IPS-11a (cell line): Measurements from ENCODE around the gene CEACAM16.
"Not testable (repeated sequence)": the region's sequence is repeated elsewhere in the genome, so short reads cannot be mapped to it uniquely, and the experiment has no call there.

Experiments used
- H3K4me3 ChIP-seq: one replicate; pipeline ENCODE4 v1.5.1; 2013; ENCODE audit warnings: low read depth, low read length, control low read depth

The CEACAM16 gene

DNA sequence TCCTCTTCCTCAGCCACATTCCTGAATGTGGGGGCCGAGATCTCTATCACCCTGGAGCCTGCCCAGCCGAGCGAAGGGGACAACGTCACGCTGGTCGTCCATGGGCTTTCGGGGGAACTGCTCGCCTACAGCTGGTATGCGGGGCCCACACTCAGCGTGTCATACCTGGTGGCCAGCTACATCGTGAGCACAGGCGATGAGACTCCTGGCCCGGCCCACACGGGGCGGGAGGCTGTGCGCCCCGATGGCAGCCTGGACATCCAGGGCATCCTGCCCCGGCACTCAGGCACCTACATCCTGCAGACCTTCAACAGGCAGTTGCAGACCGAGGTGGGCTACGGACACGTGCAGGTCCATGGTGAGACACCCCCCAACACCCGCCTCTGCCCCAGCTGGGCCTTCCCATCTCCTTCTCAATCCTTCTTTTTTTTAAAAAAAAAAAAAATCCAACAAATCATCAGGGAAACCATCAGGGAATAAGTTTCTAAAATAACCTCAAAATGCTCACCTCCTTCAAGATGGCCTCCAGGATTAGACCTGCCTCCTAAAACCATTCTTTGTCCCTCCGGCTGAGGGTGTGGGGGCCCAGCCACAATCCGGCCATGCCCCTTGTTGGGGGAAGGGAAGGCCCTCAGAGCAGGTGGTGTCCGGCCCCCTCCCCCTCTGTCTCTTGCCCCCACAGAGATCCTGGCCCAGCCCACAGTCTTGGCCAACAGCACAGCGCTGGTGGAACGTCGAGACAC lies 4.6 kb downstream of the CEACAM16 start:
- H3K4me3 ChIP-seq, result no peak overlapping the region

- H3K4me3 ChIP-seq, result no peak overlapping the region
Measured at GRCh38 chr19:44704982-44705381, 6.0 kb downstream of the CEACAM16 start.

DNA sequence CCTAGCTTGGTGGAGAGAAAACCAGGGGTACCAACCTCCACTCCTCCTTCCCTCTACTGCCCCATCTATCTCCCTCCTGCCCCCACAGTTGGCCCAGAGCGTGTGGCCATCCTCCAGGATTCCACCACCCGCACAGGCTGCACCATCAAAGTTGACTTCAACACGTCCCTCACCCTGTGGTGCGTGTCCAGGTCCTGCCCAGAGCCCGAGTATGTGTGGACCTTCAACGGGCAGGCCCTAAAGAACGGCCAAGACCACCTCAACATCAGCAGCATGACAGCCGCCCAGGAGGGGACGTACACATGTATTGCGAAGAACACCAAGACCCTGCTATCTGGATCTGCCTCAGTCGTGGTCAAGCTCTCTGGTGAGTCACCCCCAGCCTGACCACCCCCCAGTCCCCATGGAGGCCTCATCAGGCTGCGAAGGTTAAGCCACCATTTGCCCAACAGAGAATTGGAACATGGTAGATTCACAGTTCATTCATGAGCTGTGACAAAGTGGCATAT lies 6.6 kb downstream of the CEACAM16 start:
- no peak overlapping the region for H3K4me3 ChIP-seq

DNA sequence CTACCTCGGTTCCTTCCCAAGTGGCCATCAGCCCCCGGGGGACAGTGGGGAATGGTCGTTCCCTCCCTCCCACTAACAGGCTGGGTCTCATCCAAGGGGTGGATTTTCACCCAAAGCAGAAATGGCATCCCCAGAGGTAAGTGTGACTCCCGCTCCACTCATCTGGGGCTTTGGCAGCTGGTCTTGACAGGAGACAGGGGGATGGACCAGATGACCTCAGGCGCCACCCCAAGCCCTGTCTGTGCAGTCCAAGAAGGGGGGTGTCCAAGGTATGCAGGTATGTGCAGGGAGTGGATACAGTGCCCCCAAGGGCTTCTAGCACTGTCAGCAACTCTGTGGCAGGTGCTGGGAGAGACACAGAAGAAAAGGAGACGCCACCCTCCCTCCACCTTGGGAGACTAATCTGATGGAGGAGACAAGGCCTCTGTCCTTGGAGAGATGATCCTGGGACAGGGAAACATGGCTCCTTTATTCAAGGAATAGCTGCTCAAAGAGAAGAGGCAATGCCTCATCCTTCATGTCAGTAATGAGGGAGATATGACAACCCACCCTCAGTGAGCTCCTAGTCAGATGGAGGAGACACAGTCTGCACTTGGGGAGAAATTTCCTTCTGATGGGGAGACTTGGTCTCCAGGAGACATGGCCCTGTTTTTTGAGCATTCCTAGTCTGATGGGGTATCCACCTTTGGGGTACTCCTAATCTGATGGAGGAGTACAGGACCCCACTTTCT lies 7.7 kb downstream of the CEACAM16 start:
- no peak overlapping the region for H3K4me3 ChIP-seq

- no peak overlapping the region for H3K4me3 ChIP-seq
Measured at GRCh38 chr19:44707794-44708193, 8.8 kb downstream of the CEACAM16 start.

- no peak overlapping the region for H3K4me3 ChIP-seq
Measured at GRCh38 chr19:44708940-44709339, 10.0 kb downstream of the CEACAM16 start.

- H3K4me3 ChIP-seq, result not testable (repeated sequence)
Measured at GRCh38 chr19:44709434-44710266, 10.7 kb downstream of the CEACAM16 start.

DNA sequence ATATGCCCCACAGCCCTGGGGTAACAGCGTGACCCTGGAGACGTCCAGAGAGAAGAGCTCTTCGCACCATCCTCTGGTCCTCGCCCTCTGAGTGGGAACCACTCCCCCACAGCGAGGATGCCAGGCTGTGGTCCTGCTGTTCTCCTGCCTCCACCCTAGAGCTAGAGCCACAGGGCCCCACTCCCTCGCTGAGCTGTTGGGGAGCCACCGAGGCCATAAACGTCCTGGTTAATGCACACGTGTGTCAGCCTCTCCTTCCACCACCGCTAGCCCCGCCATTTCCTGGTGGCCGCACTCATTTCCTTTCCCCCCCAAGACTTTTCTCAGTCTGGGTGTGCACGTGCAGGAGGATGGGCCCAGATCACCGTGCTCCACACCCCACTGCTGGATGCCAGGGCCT lies 11.5 kb downstream of the CEACAM16 start:
- H3K4me3 ChIP-seq, result no peak overlapping the region

GRCh38 chr19:44712864-44713515 lies 14.0 kb downstream of the CEACAM16 start:
- no peak overlapping the region for H3K4me3 ChIP-seq

- H3K4me3 ChIP-seq, result no peak overlapping the region
Measured at GRCh38 chr19:44714597-44715169, 15.7 kb downstream of the CEACAM16 start.

DNA sequence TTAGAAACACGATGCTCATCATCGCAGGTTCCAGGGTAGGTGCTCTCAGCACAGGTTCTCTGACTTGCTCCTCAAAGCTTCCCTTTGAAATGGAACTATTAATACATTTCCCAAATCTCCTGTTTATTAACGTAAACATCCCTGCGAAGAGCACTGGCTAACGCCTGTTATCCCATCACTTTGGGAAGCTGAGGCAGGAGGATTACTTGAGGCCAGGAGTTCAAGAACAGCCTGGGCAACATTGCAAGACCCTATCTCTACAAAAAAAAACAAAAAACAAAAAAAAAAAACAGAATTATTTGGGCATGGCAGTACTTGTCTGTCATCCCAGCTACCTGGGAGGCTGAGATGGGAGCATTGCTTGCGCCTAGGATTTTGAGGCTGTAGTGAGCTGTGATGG lies 18.7 kb downstream of the CEACAM16 start:
- no peak overlapping the region for H3K4me3 ChIP-seq

DNA sequence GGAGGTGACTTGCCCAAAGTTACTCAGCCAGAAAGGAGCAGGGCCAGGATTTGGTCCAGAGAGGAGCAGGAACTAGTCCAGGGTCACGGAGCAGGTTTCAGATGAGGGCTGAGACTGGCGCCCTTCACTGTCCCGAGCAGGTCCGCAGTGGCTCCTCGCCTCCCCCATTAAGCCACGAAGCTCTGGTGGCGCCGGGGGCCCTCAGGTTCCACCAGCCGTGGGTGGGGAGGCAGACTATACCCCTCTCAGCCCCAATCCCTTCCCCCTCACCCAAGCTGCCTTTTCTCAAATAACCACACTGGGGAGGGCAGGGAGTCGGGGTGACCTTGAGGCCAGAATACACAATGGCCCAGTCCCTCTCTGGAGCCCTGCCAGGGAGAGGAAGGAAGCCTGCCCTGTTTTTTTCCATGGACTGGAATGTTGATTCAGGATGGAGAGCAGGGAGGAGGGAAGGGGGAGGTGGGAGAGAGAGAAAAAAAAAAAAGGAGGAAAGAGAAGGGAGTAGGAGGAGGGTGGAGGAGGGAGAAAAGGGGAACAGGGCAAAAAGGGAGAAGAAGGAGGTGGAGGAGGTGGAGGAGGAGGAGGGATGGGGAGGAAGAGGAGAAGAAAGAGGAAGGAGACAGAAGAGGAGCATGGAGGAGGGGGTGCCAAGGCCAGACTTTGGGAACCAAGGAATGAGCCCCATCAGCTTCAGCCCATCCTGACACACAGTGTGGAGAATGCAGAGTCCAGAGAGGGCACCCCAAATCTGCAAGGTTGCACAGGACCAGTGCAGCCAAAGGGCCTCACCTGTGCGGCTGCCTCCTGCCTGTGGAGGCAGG lies 19.7 kb downstream of the CEACAM16 start:
- no peak overlapping the region for H3K4me3 ChIP-seq

GRCh38 chr19:44719262-44719701 lies 20.3 kb downstream of the CEACAM16 start:
- no peak overlapping the region for H3K4me3 ChIP-seq

- H3K4me3 ChIP-seq, result not testable (repeated sequence)
Measured at GRCh38 chr19:44720396-44720795, 21.4 kb downstream of the CEACAM16 start.

- H3K4me3 ChIP-seq, result no peak overlapping the region
Measured at GRCh38 chr19:44720945-44721344, 22.0 kb downstream of the CEACAM16 start.

GRCh38 chr19:44721369-44721768 lies 22.4 kb downstream of the CEACAM16 start:
- H3K4me3 ChIP-seq, result not testable (repeated sequence)

- H3K4me3 ChIP-seq, result no peak overlapping the region
Measured at GRCh38 chr19:44722131-44723121, 23.5 kb downstream of the CEACAM16 start.

GRCh38 chr19:44723299-44723951 lies 24.5 kb downstream of the CEACAM16 start:
- no peak overlapping the region for H3K4me3 ChIP-seq
